ENCODE data around the gene RACK1.
"Not testable (repeated sequence)": the region's sequence is repeated elsewhere in the genome, so short reads cannot be mapped to it uniquely, and the experiment has no call there.

The RACK1 gene

GRCh38 chr5:181214249-181214648 lies 29.5 kb downstream of the RACK1 start:
- not testable (repeated sequence) for DNase-seq (ENCODE audit: low spot score)

- no peak for DNase-seq (ENCODE audit: low spot score)
Observed at GRCh38 chr5:181212934-181213333, 30.8 kb downstream of the RACK1 start.

GRCh38 chr5:181212080-181212479 lies 31.6 kb downstream of the RACK1 start:
- no peak for DNase-seq (ENCODE audit: low spot score)

- no peak for DNase-seq (ENCODE audit: low spot score)
Observed at GRCh38 chr5:181211208-181211607, 32.5 kb downstream of the RACK1 start.

- DNase-seq (ENCODE audit: low spot score): not testable (repeated sequence)
Observed at GRCh38 chr5:181210698-181211097, 33.0 kb downstream of the RACK1 start.

GRCh38 chr5:181210148-181210547 lies 33.6 kb downstream of the RACK1 start:
- not testable (repeated sequence) for DNase-seq (ENCODE audit: low spot score)

GRCh38 chr5:181209006-181209405 lies 34.7 kb downstream of the RACK1 start:
- not testable (repeated sequence) for DNase-seq (ENCODE audit: low spot score)

- DNase-seq (ENCODE audit: low spot score): no peak
Observed at GRCh38 chr5:181207960-181208253, 35.8 kb downstream of the RACK1 start.

- peak; percentile 94 for DNase-seq (ENCODE audit: low spot score)
Observed at GRCh38 chr5:181207214-181207959, 36.3 kb downstream of the RACK1 start.

- DNase-seq (ENCODE audit: low spot score): peak; percentile 49
Observed at GRCh38 chr5:181205761-181206649, 37.7 kb downstream of the RACK1 start.

GRCh38 chr5:181204826-181205760 lies 38.6 kb downstream of the RACK1 start, which contains the start of gene TRIM7:
Gene TRIM7 (minus strand): TSS chr5:181205196. CDS start chr5:181205110, 86 bp downstream.
- peak; percentile 33 for DNase-seq (ENCODE audit: low spot score)

- DNase-seq (ENCODE audit: low spot score): no peak
Observed at GRCh38 chr5:181204113-181204825, 39.4 kb downstream of the RACK1 start.

- DNase-seq (ENCODE audit: low spot score): peak; percentile 32
Observed at GRCh38 chr5:181203777-181204112, 40.0 kb downstream of the RACK1 start.

- DNase-seq (ENCODE audit: low spot score): no peak
Observed at GRCh38 chr5:181203093-181203711, 40.5 kb downstream of the RACK1 start.

GRCh38 chr5:181200816-181201215 lies 42.9 kb downstream of the RACK1 start:
- DNase-seq (ENCODE audit: low spot score): no peak

GRCh38 chr5:181199881-181200638 lies 43.6 kb downstream of the RACK1 start:
- DNase-seq (ENCODE audit: low spot score): no peak

- no peak for DNase-seq (ENCODE audit: low spot score)
Observed at GRCh38 chr5:181198905-181199519, 44.7 kb downstream of the RACK1 start.

- no peak for DNase-seq (ENCODE audit: low spot score)
Observed at GRCh38 chr5:181198106-181198685, 45.5 kb downstream of the RACK1 start.

- no peak for DNase-seq (ENCODE audit: low spot score)
Observed at GRCh38 chr5:181197326-181197951, 46.3 kb downstream of the RACK1 start.
